Measurements from ENCODE around the gene HAND1. TPM values are rescaled to one million over a fixed set of nuclear protein-coding genes. Genes with fewer than 3 reads are reported as not detected.

The HAND1 gene
- total RNA-seq, 2 donors from 2014 or later, result not detected

DNA sequence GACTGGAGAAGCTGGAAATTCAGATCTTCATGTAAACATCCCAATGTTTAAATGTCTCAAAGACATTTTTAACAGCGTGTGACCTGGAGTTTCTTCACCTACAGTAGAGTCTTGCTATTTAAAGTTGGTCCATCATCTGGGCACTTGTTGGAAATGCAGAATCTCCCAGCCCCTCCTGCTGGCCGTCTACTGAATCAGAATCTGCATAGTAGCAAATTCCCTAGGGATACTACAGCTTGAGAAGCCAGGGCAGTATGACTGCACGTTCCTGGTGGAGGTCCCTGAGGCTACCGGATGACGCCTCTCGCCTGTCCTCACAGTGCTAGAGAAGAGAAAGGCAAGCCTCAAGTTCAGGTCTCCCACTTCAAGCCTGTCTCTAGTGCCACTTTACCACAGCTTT lies 16.5 kb downstream of the HAND1 start:
- Histone ChIP-seq H3K27me3 (replicated peaks; ENCODE audit: insufficient read depth) (no peaks in the 10 kb centered on the region), H3K4me1 (replicated peaks) (no peaks in the 10 kb centered on the region), H3K27ac (no peak overlapping the region), H3K9me3 (no peaks in the 10 kb centered on the region), H3K36me3 (no peaks in the 10 kb centered on the region), H3K4me3 (no peak overlapping the region)
- TF ChIP-seq POLR2A (IDR thresholded peaks at IDR 0.05) (no peak), POLR2AphosphoS5 (IDR thresholded peaks at IDR 0.05) (no peak)
- TF ChIP-seq, protein P1, sequence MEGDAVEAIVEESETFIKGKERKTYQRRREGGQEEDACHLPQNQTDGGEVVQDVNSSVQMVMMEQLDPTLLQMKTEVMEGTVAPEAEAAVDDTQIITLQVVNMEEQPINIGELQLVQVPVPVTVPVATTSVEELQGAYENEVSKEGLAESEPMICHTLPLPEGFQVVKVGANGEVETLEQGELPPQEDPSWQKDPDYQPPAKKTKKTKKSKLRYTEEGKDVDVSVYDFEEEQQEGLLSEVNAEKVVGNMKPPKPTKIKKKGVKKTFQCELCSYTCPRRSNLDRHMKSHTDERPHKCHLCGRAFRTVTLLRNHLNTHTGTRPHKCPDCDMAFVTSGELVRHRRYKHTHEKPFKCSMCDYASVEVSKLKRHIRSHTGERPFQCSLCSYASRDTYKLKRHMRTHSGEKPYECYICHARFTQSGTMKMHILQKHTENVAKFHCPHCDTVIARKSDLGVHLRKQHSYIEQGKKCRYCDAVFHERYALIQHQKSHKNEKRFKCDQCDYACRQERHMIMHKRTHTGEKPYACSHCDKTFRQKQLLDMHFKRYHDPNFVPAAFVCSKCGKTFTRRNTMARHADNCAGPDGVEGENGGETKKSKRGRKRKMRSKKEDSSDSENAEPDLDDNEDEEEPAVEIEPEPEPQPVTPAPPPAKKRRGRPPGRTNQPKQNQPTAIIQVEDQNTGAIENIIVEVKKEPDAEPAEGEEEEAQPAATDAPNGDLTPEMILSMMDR (IDR thresholded peaks at IDR 0.05), result no peak
- 74% methylated on average over 6 of the region's 6 CpGs for WGBS
- intact Hi-C loops (cut with DNase I), result no loop called here
- DNase-seq (ENCODE audit: low spot score), result no peak

DNA sequence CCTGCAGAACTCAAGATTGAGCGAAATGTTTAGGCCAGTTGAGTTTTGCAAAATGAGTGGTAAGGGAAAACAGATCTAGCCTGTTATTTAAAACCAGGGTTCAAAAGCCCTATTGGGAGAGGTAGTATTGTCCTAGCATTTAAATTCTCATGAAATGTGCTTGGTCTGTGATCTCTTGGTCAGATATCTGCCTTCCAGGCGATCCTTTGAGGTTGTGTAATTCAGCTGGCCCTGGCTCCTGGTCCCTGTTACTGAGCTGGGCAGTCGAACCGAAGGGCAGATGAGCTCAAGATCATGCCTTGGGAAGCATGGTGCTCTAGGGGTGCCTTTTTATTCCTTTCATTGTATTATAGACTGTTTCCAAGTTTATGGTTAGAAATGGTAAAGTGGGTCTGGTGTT lies 17.9 kb downstream of the HAND1 start:
- DNase-seq (ENCODE audit: low spot score), result no peak
- intact Hi-C loops (cut with DNase I), result no loop called here
- H3K4me3 ChIP-seq, result no peak overlapping the region
- TF ChIP-seq POLR2A (IDR thresholded peaks at IDR 0.05) (no peak), POLR2AphosphoS5 (IDR thresholded peaks at IDR 0.05) (no peak)
- TF ChIP-seq, protein P1 (IDR thresholded peaks at IDR 0.05), result no peak
- no peaks in the 10 kb centered on the region for H3K36me3 ChIP-seq
- no peaks in the 10 kb centered on the region for H3K4me1 ChIP-seq (replicated peaks)
- no peak overlapping the region for H3K27ac ChIP-seq
- WGBS, result 97% methylated on average over 4 of the region's 4 CpGs
- H3K9me3 ChIP-seq, result no peaks in the 10 kb centered on the region
- no peaks in the 10 kb centered on the region for H3K27me3 ChIP-seq (replicated peaks; ENCODE audit: insufficient read depth)

DNA sequence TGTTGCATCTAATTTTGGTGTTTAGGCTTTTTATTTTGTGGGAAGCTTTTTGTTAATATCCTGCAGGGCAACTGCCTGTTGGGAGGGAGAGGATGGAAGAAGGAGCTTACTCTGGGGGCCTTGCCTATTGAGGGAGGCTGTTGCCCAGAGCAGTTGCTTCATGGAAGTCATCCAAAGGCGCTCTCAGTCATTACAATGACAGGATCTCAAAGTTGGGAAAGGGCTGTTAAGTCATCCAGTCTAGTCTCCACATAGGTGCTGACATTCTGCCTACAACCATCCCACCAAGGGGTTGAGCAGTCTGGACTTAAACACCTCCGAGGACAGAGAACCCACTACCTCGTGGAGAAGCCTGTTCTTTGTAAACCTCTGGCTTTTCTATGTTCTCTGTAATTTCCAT lies 19.0 kb downstream of the HAND1 start:
- Histone ChIP-seq H3K27ac (no peak overlapping the region), H3K9me3 (no peaks in the 10 kb centered on the region), H3K4me3 (no peak overlapping the region), H3K36me3 (no peaks in the 10 kb centered on the region), H3K4me1 (replicated peaks) (no peaks in the 10 kb centered on the region), H3K27me3 (replicated peaks; ENCODE audit: insufficient read depth) (no peaks in the 10 kb centered on the region)
- WGBS, result 84% methylated on average over 3 of the region's 3 CpGs
- intact Hi-C loops (cut with DNase I), result no loop called here
- no peak for DNase-seq (ENCODE audit: low spot score)
- TF ChIP-seq, protein P1 (IDR thresholded peaks at IDR 0.05), result no peak
- no peak for TF ChIP-seq POLR2A (IDR thresholded peaks at IDR 0.05)
- no peak for TF ChIP-seq POLR2AphosphoS5 (IDR thresholded peaks at IDR 0.05)

DNA sequence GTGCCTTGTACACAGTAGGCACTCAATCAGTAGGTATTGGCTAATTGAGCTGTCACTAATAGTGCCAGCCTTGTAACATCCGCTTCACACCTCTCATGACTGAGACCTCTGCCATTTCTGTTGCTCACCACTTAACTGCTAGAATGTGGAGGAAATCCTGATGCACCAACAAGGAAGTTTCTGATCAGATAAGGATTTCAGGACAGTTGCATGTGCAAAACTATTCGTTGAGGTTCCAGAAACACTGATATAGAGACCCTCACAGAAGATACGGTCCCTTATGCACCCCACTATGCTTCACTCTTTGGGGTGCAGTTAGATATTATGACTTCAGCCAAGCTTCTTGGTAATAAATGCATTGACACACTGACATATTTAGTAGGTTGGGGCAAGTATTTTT lies 21.5 kb downstream of the HAND1 start:
- Histone ChIP-seq H3K4me1 (replicated peaks) (no peaks in the 10 kb centered on the region), H3K9me3 (no peaks in the 10 kb centered on the region), H3K4me3 (no peak overlapping the region), H3K27me3 (replicated peaks; ENCODE audit: insufficient read depth) (no peaks in the 10 kb centered on the region), H3K27ac (no peak overlapping the region), H3K36me3 (no peaks in the 10 kb centered on the region)
- WGBS, result 89% methylated on average over 3 of the region's 3 CpGs
- DNase-seq (ENCODE audit: low spot score), result no peak
- no peak for TF ChIP-seq POLR2AphosphoS5 (IDR thresholded peaks at IDR 0.05)
- TF ChIP-seq, protein P1 (IDR thresholded peaks at IDR 0.05), result no peak
- intact Hi-C loops (cut with DNase I), result no loop called here

- no peaks in the 10 kb centered on the region for H3K4me1 ChIP-seq (replicated peaks)
- DNase-seq (ENCODE audit: low spot score), result no peak
- no peaks in the 10 kb centered on the region for H3K27me3 ChIP-seq (replicated peaks; ENCODE audit: insufficient read depth)
- WGBS, result 85% methylated on average over 5 of the region's 5 CpGs
- intact Hi-C loops (cut with DNase I), result no loop called here
- no peaks in the 10 kb centered on the region for H3K9me3 ChIP-seq
- TF ChIP-seq POLR2A (IDR thresholded peaks at IDR 0.05) (no peak), POLR2AphosphoS5 (IDR thresholded peaks at IDR 0.05) (no peak)
- TF ChIP-seq, protein P1 (IDR thresholded peaks at IDR 0.05), result no peak
- no peak overlapping the region for H3K27ac ChIP-seq
- H3K4me3 ChIP-seq, result no peak overlapping the region
- H3K36me3 ChIP-seq, result no peaks in the 10 kb centered on the region
Measured at GRCh38 chr5:154455585-154455984, 22.4 kb downstream of the HAND1 start.

All from prostate gland (tissue), 2 donors.